Caco-2 (cell line): Measurements from ENCODE around the gene OR2W1. TPM values are rescaled to one million over a fixed set of nuclear protein-coding genes. Genes with fewer than 3 reads are reported as not detected.

Experiments
- BruUV-seq: library from RNA; stranded (reverse); fragments of 400-500 nt; replicated peaks from 2 replicates; lab custom pipeline; 2021; lab: Mats Ljungman, UMichigan
- CTCF ChIA-PET: fragments of 300-600 bp; sonication (Branson Sonifier 250); formaldehyde crosslinking; loops from one replicate; lab custom pipeline; 2022; ENCODE audit warnings: antibody characterized with exemption; lab: Charles Lee
- POLR2A ChIA-PET: fragments of 300-600 bp; sonication (Branson Sonifier 250); formaldehyde crosslinking; loops from one replicate; lab custom pipeline; 2022; ENCODE audit warnings: antibody characterized with exemption; lab: Charles Lee
- DNase-seq, 2 experiments: peaks; one replicate each; pipeline versions ENCODE4 v3.0.0 to v3.0.0-alpha.2; 2020 to 2022
- H3K27me3 ChIP-seq: replicated peaks from 2 replicates; pipeline ENCODE4 v1.6.0; 2011; ENCODE audit warnings: low read length; ENCODE audit not compliant: control insufficient read depth, insufficient read depth
- H3K36me3 ChIP-seq: 2 replicates; pipeline ENCODE4 v1.5.1; 2011; ENCODE audit warnings: low read length; ENCODE audit not compliant: control insufficient read depth, insufficient read depth
- H3K4me1 ChIP-seq: fragments of 250-450 bp; sonication (Bioruptor Pico); 2 replicates; pipeline ENCODE4 v1.5.1; 2020; ENCODE audit warnings: mild to moderate bottlenecking
- H3K4me3 ChIP-seq: 2 replicates; pipeline ENCODE4 v1.5.1; 2011; ENCODE audit warnings: low read depth, mild to moderate bottlenecking, control low read depth, low read length
- H3K9me3 ChIP-seq: fragments of 250-450 bp; sonication (Bioruptor Pico); 2 replicates; pipeline ENCODE4 v1.5.1; 2020; ENCODE audit warnings: mild to moderate bottlenecking, moderate library complexity
- H3K27ac Mint-ChIP-seq: one replicate; pipeline ENCODE4 v1.8.0; 2022; ENCODE audit warnings: mixed read lengths; ENCODE audit not compliant: unreplicated experiment
- H3K27me3 Mint-ChIP-seq: one replicate; pipeline ENCODE4 v1.8.0; 2022; ENCODE audit warnings: mixed read lengths; ENCODE audit not compliant: insufficient read depth, unreplicated experiment
- H3K36me3 Mint-ChIP-seq: one replicate; pipeline ENCODE4 v1.8.0; 2022; ENCODE audit warnings: mild to moderate bottlenecking, mixed read lengths; ENCODE audit not compliant: insufficient read depth, unreplicated experiment
- H3K4me1 Mint-ChIP-seq: one replicate; pipeline ENCODE4 v1.8.0; 2022; ENCODE audit warnings: low read depth, mixed read lengths; ENCODE audit not compliant: unreplicated experiment
- H3K4me3 Mint-ChIP-seq: one replicate; pipeline ENCODE4 v1.8.0; 2022; ENCODE audit warnings: mild to moderate bottlenecking, moderate library complexity, mixed read lengths; ENCODE audit not compliant: unreplicated experiment
- H3K9me3 Mint-ChIP-seq: one replicate; pipeline ENCODE4 v1.8.0; 2022; ENCODE audit warnings: mixed read lengths; ENCODE audit not compliant: unreplicated experiment
- intact Hi-C: fragments of 100-400 bp; cut with micrococcal nuclease; formaldehyde crosslinking; loops from one replicate; pipeline ENCODE4 v1.10.0; 2022; ENCODE audit not compliant: unreplicated experiment
- total RNA-seq: library from RNA; stranded (reverse); gene quantifications from 2 replicates; pipeline ENCODE4 v1.2.3, GENCODE V29; 2022
- TF ChIP-seq, protein P1 (sequence below), 2 experiments: fragments of 200-600 bp in 1 of 2; IDR thresholded peaks; 1 replicate in 1 of 2; 2 replicates in 1 of 2; pipeline versions ENCODE4 v1.5.1 to v1.8.0; 2011 to 2022; ENCODE audit warnings: antibody characterized with exemption in 1 of 2, control low read depth in 1 of 2, inconsistent platforms in 1 of 2, low read depth in 1 of 2, low read length in 1 of 2, mild to moderate bottlenecking in 1 of 2, moderate library complexity in 1 of 2; ENCODE audit not compliant: insufficient read depth in 1 of 2, severe bottlenecking in 1 of 2, unreplicated experiment in 1 of 2

The OR2W1 gene
- total RNA-seq, 1 experiment from 2014 or later, result not detected

DNA sequence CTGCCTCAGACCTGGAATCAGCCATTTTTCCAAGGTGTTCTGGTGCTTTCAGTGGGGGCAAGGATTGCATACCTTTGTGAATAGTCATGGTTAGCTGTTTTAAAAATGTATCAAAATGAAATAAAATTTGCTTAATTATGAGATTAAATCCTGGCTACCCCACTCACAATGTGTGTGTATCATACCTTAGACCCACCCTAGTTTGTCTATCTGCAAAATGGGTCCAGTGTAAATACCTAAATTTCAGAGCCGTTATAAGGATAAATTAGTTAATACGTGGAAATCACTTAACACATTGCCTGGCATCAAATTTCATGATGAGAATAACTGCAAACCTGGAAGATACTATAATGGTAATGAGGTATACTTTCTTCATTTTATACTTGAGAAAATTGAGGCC is 36.9 kb downstream of the OR2W1 start:
- no TSS peak for BruUV-seq
- Mint-ChIP-seq H3K4me3 (no peak overlapping the region), H3K27ac (no peak overlapping the region), H3K4me1 (peaks cover 9% of the 10 kb centered on the region), H3K36me3 (peaks cover 5% of the 10 kb centered on the region), H3K27me3 (no peaks in the 10 kb centered on the region), H3K9me3 (no peaks in the 10 kb centered on the region)
- H3K36me3 ChIP-seq, result no peaks in the 10 kb centered on the region
- no peak for DNase-seq
- intact Hi-C loops, result no loop called here
- peaks cover 3% of the 10 kb centered on the region; the same call in 1 of the 2 replicates for H3K4me1 ChIP-seq
- no peaks in the 10 kb centered on the region for H3K27me3 ChIP-seq
- ChIA-PET CTCF (no interaction called here), POLR2A (no interaction called here)
- H3K4me3 ChIP-seq, result no peak overlapping the region
- TF ChIP-seq, protein P1, sequence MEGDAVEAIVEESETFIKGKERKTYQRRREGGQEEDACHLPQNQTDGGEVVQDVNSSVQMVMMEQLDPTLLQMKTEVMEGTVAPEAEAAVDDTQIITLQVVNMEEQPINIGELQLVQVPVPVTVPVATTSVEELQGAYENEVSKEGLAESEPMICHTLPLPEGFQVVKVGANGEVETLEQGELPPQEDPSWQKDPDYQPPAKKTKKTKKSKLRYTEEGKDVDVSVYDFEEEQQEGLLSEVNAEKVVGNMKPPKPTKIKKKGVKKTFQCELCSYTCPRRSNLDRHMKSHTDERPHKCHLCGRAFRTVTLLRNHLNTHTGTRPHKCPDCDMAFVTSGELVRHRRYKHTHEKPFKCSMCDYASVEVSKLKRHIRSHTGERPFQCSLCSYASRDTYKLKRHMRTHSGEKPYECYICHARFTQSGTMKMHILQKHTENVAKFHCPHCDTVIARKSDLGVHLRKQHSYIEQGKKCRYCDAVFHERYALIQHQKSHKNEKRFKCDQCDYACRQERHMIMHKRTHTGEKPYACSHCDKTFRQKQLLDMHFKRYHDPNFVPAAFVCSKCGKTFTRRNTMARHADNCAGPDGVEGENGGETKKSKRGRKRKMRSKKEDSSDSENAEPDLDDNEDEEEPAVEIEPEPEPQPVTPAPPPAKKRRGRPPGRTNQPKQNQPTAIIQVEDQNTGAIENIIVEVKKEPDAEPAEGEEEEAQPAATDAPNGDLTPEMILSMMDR (IDR thresholded peaks at IDR 0.05; ENCODE audit: insufficient read depth in 1 of 2, low read depth in 1 of 2, low read length in 1 of 2, severe bottlenecking in 1 of 2, unreplicated experiment in 1 of 2), result no peak
- no peaks in the 10 kb centered on the region for H3K9me3 ChIP-seq

- BruUV-seq, result TSS peak; percentile 91
- peak in 1 of 2 experiments; percentile 41 for DNase-seq
- Mint-ChIP-seq H3K27me3 (no peaks in the 10 kb centered on the region), H3K4me3 (peak within 1 kb of the TSS; percentile 85), H3K9me3 (no peaks in the 10 kb centered on the region), H3K27ac (peak within 1 kb of the TSS; percentile 82), H3K36me3 (peaks cover 5% of the 10 kb centered on the region), H3K4me1 (peaks cover 9% of the 10 kb centered on the region)
- intact Hi-C loops, result loop anchor here (1.0 kb wide), 1 partner anchor 20 kb away; no protein-coding TSS in a partner anchor
- H3K4me3 ChIP-seq, result peak within 1 kb of the TSS; percentile 36
- H3K4me1 ChIP-seq, result peaks cover 3% of the 10 kb centered on the region; the same call in 1 of the 2 replicates
- no peaks in the 10 kb centered on the region for H3K36me3 ChIP-seq
- TF ChIP-seq, protein P1 (IDR thresholded peaks at IDR 0.05; ENCODE audit: insufficient read depth in 1 of 2, low read depth in 1 of 2, low read length in 1 of 2, severe bottlenecking in 1 of 2, unreplicated experiment in 1 of 2), result no peak
- no peaks in the 10 kb centered on the region for H3K9me3 ChIP-seq
- ChIA-PET POLR2A (interaction anchor here (0.6 to 1.4 kb wide), 2 partner anchors 20 to 167 kb away, joined by 3 to 11 read pairs; no protein-coding TSS in a partner anchor), CTCF (interaction anchor here (0.7 kb wide), 1 partner anchor 166 kb away, joined by 3 read pairs; no protein-coding TSS in a partner anchor)
- no peaks in the 10 kb centered on the region for H3K27me3 ChIP-seq
Observed at GRCh38 chr6:29005183-29005885, 39.6 kb downstream of the OR2W1 start, which contains the start of gene ZNF311. ZNF311 (minus strand) TSS chr6:29005315; CDS start chr6:29003954, 1,361 bp downstream.

- Histone ChIP-seq H3K4me3 (no peak overlapping the region), H3K4me1 (no peaks in the 10 kb centered on the region), H3K27me3 (no peaks in the 10 kb centered on the region), H3K9me3 (no peaks in the 10 kb centered on the region), H3K36me3 (no peaks in the 10 kb centered on the region)
- no peaks in the 10 kb centered on the region for H3K27me3 Mint-ChIP-seq
- intact Hi-C loops, result no loop called here
- TF ChIP-seq, protein P1 (IDR thresholded peaks at IDR 0.05; ENCODE audit: insufficient read depth in 1 of 2, low read depth in 1 of 2, low read length in 1 of 2, severe bottlenecking in 1 of 2, unreplicated experiment in 1 of 2), result no peak
- DNase-seq, result no peak
- no peaks in the 10 kb centered on the region for H3K36me3 Mint-ChIP-seq
- peaks cover 7% of the 10 kb centered on the region for H3K4me1 Mint-ChIP-seq
- POLR2A ChIA-PET, result no interaction called here
- no peaks in the 10 kb centered on the region for H3K9me3 Mint-ChIP-seq
- H3K27ac Mint-ChIP-seq, result no peak overlapping the region
- no peak overlapping the region for H3K4me3 Mint-ChIP-seq
- BruUV-seq, result no TSS peak
- CTCF ChIA-PET, result no interaction called here
Observed at GRCh38 chr6:28996844-28997510, 48.0 kb downstream of the OR2W1 start.
